OCI-LY7 (cell line): Measurements from ENCODE around the gene RPL3.

ENCODE experiments used
- EZH2phosphoT487 ChIP-seq: fragments of 200-600 bp; sonication (generic); IDR thresholded peaks from 2 replicates; pipeline ENCODE4 v1.6.1; 2018; ENCODE audit warnings: low read depth, borderline replicate concordance, mild to moderate bottlenecking, mixed run types, antibody characterized with exemption, low read length, moderate library complexity, mixed read lengths
- TF ChIP-seq, protein P1 (sequence below): fragments of 200-600 bp; sonication (generic); conservative IDR thresholded peaks from 2 replicates; pipeline ENCODE4 v1.5.1; 2014; ENCODE audit warnings: mild to moderate bottlenecking, antibody characterized with exemption, low read length, moderate library complexity, mixed read lengths

GRCh38 chr22:39296981-39297489, 22.4 kb downstream of the RPL3 start:
- TF ChIP-seq, protein P1, sequence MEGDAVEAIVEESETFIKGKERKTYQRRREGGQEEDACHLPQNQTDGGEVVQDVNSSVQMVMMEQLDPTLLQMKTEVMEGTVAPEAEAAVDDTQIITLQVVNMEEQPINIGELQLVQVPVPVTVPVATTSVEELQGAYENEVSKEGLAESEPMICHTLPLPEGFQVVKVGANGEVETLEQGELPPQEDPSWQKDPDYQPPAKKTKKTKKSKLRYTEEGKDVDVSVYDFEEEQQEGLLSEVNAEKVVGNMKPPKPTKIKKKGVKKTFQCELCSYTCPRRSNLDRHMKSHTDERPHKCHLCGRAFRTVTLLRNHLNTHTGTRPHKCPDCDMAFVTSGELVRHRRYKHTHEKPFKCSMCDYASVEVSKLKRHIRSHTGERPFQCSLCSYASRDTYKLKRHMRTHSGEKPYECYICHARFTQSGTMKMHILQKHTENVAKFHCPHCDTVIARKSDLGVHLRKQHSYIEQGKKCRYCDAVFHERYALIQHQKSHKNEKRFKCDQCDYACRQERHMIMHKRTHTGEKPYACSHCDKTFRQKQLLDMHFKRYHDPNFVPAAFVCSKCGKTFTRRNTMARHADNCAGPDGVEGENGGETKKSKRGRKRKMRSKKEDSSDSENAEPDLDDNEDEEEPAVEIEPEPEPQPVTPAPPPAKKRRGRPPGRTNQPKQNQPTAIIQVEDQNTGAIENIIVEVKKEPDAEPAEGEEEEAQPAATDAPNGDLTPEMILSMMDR: no peak
- TF ChIP-seq EZH2phosphoT487: no peak
